Prostate gland (tissue), 2 donors: ENCODE measurements around the gene KHNYN. TPM values are rescaled to one million over a fixed set of nuclear protein-coding genes. Genes with fewer than 3 reads are reported as not detected.

Experiments
- DNase-seq: peaks from one replicate; pipeline ENCODE4 v3.0.0-alpha.2; 2019; ENCODE audit warnings: low spot score
- H3K27ac ChIP-seq, 2 donors: fragments of 200-600 bp; sonication (generic); 2 replicates each; pipeline ENCODE4 v1.5.1; 2017 to 2019
- H3K27me3 ChIP-seq: fragments of 200-600 bp; sonication (generic); replicated peaks from 2 replicates; pipeline ENCODE4 v1.5.1; 2019; ENCODE audit not compliant: insufficient read depth
- H3K36me3 ChIP-seq, 2 donors: fragments of 200-600 bp; sonication (generic); 1 replicate in 1 of 2; 2 replicates in 1 of 2; pipeline versions ENCODE4 v1.5.1 to v1.8.1; 2017 to 2019
- H3K4me1 ChIP-seq: fragments of 200-600 bp; sonication (generic); replicated peaks from 2 replicates; pipeline ENCODE4 v1.5.1; 2019
- H3K4me3 ChIP-seq, 2 donors: fragments of 200-600 bp; sonication (generic); 2 replicates each; pipeline ENCODE4 v1.5.1; 2017 to 2019
- H3K9me3 ChIP-seq: fragments of 200-600 bp; sonication (generic); 2 replicates; pipeline ENCODE4 v1.5.1; 2017
- POLR2A ChIP-seq: fragments of 450-650 bp; IDR thresholded peaks from one replicate; pipeline ENCODE4 v1.6.1; 2016; ENCODE audit warnings: antibody characterized with exemption, mild to moderate bottlenecking
- POLR2AphosphoS5 ChIP-seq: sonication (generic); formaldehyde crosslinking; IDR thresholded peaks from one replicate; pipeline ENCODE4 v1.6.1; 2017; ENCODE audit warnings: antibody characterized with exemption
- WGBS: methylation state at CpG from one replicate; pipeline ENCODE4 v1.1.5; 2018; 5-methylcytosine and 5-hydroxymethylcytosine counted together
- intact Hi-C: fragments of 100-400 bp; cut with DNase I; formaldehyde crosslinking; loops from one replicate; pipeline ENCODE4 v1.14.2; 2022
- total RNA-seq, 2 donors: library from RNA; depleted of rRNA; stranded (reverse); fragments of >200 nt; gene quantifications; one replicate each; pipeline ENCODE4 v1.1.0, GENCODE V29; 2016
- TF ChIP-seq, protein P1 (sequence below), 4 experiments: fragments of 200-600 bp in 2 of 4; fragments of 450-650 bp in 2 of 4; sonication (generic) in 2 of 4; IDR thresholded peaks; 1 replicate in 3 of 4; 2 replicates in 1 of 4; pipeline ENCODE4 v1.5.1; 2016 to 2019; ENCODE audit warnings: antibody characterized with exemption in 4 of 4, mild to moderate bottlenecking in 2 of 4, moderate library complexity in 2 of 4

KHNYN gene
- total RNA-seq, 2 donors from 2014 or later: 57.0 to 91.2 TPM

DNA sequence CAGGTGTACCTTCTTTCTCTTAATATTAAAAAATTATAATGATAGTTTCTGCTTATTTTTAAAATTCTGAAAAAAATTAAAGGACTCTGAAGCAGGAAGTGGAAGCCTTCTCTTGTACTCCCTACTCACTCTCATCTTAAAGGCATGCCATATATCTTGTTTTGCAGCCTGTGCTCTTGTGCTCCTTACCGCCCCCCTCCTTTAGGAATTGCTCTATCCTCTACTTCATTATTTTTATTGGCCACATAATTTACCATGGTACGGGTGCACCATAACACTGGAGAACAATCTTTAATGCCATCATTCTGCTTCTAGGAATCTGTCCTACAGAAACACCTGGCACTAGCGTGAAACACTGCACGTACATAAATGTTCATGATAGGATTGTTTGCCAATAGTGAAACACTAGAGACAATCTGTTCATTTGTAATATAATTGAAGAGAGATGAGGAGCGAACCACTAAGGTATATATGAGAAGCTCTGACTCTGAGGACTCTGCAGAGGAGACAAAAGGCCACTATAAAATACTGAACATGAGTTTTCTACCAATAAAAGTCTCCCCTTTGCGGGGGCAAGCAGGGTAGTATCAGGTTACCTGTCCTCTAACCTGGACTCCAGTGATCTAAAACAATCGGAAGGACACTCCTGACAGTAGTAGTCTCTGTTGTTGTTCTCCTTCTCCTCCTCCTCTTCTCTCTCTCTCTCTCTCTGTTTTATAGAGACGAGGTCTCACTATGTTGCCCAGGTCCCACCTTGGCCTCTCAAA lies 37.2 kb upstream of the KHNYN start:
- Histone ChIP-seq H3K27ac (peak overlapping the region in 1 of 2 donors; percentile 45), H3K4me3 (no peak overlapping the region), H3K36me3 (no peaks in the 10 kb centered on the region), H3K27me3 (no peaks in the 10 kb centered on the region), H3K9me3 (no peaks in the 10 kb centered on the region), H3K4me1 (no peaks in the 10 kb centered on the region)
- WGBS: 23% methylated on average over 8 of the region's 8 CpGs
- no peak for DNase-seq
- intact Hi-C loops: no loop called here
- TF ChIP-seq POLR2A (no peak), POLR2AphosphoS5 (no peak)
- TF ChIP-seq, protein P1, sequence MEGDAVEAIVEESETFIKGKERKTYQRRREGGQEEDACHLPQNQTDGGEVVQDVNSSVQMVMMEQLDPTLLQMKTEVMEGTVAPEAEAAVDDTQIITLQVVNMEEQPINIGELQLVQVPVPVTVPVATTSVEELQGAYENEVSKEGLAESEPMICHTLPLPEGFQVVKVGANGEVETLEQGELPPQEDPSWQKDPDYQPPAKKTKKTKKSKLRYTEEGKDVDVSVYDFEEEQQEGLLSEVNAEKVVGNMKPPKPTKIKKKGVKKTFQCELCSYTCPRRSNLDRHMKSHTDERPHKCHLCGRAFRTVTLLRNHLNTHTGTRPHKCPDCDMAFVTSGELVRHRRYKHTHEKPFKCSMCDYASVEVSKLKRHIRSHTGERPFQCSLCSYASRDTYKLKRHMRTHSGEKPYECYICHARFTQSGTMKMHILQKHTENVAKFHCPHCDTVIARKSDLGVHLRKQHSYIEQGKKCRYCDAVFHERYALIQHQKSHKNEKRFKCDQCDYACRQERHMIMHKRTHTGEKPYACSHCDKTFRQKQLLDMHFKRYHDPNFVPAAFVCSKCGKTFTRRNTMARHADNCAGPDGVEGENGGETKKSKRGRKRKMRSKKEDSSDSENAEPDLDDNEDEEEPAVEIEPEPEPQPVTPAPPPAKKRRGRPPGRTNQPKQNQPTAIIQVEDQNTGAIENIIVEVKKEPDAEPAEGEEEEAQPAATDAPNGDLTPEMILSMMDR (IDR thresholded peaks at IDR 0.05): peak in 1 of 4 experiments; percentile 36

DNA sequence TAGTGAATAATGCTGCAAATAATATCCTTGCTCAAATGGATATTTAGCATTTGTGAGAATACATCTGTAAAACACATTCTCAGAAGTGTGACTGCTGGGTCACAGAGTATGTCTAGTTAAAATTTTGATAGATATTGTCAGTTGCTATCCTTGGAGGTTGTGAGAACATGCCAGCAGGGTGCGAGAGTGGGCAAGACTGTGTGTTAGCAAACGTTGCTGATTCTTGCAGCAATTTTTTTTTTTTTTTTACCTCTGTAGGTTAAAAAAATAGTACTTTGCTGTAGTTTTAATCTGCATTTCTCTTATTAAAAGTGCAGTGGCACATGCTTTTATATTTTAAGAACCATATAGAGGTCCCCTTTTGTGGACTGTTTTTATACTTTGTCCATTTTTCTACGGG lies 35.5 kb upstream of the KHNYN start:
- no peak for DNase-seq
- 39% methylated on average over 3 of the region's 3 CpGs for WGBS
- Histone ChIP-seq H3K27me3 (no peaks in the 10 kb centered on the region), H3K9me3 (no peaks in the 10 kb centered on the region), H3K27ac (no peak overlapping the region), H3K36me3 (no peaks in the 10 kb centered on the region), H3K4me1 (no peaks in the 10 kb centered on the region), H3K4me3 (no peak overlapping the region)
- TF ChIP-seq POLR2AphosphoS5: no peak
- TF ChIP-seq, protein P1 (IDR thresholded peaks at IDR 0.05): no peak
- no peak for TF ChIP-seq POLR2A
- intact Hi-C loops: no loop called here

DNA sequence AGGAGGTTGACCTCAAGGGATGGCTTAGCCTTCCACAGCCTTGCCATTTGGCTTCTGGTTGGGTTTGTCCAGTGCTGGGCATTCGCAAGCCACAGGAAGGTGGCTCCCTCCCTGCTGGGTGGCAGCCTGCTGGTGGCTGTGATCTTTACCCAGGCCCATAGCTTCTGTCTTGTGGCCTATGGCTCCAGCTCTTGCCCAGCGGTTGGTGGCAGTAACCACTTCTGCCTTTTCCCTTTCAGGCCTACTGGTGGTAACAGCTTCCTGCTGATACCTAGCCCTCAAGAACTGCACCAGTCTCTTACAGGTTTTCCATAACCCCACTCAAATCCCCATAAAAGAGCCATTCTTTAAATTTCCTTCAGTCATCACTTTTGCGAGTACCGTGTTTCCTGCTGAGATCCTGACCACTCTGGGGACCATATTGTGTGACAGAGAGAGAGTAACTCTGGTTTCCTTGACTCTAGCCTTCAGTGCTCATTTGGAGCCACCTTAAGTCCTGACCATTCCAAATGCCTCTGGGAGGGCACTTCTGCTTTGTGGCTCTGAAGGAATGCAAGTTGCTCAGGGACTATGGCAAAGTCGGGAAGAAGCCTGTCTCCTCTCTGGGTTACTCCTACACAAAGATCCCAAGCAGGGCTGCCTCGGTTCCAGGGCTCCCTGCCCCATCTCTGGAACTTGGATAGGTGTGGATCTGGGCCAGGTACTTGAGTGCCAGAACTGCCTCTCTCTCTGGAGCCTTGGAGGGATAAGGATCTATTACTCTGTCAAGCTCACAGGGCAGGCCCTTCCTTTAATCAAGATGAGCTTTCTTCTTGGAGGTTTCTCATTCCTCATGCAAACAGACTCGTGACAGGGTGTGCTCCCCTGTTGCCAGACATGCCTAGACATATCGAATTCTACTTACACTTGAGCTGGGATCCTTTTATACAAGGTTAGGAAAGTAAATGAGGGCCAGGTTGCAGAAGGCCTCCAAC lies 33.9 kb upstream of the KHNYN start:
- Histone ChIP-seq H3K27me3 (no peaks in the 10 kb centered on the region), H3K4me3 (no peak overlapping the region), H3K4me1 (no peaks in the 10 kb centered on the region), H3K9me3 (no peaks in the 10 kb centered on the region), H3K27ac (peak overlapping the region; percentile 13 to 55), H3K36me3 (no peaks in the 10 kb centered on the region)
- DNase-seq: peak; percentile 78
- 40% methylated on average over 8 of the region's 8 CpGs for WGBS
- no peak for TF ChIP-seq POLR2A
- TF ChIP-seq POLR2AphosphoS5: peak; percentile 86
- intact Hi-C loops: no loop called here

DNA sequence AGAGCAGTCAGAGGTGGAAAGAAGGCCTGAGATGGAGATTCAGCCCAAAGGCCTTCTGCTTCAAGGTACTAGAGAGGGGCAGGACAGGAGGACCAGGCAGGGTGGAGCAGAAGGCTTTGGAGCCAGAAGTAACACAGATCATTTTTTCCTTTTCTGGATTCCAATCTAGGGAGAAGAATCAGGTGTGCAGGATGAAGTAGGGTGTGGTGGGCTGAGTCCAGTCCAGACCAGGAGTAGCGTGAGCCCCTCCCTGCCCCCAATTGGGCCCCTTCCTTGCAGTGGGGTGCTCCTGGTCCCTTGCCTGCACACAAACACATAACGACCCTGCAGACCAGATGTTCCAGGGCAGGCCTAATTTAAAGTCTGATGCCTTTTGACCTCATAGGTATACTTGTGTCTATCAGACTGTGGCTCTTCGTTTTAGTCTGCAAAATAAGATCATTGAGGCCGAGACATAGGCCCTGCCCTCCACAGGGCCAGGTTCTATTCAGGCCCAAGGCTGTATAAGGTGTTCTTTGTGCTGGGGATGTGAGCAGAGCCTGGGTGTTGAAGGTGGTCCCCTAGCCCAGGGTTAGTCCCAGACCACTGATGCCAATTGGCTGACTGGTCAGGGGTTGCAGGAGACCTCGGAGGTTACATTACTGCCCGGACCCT lies 32.0 kb upstream of the KHNYN start:
- H3K9me3 ChIP-seq: no peaks in the 10 kb centered on the region
- no peaks in the 10 kb centered on the region for H3K36me3 ChIP-seq
- peak overlapping the region; percentile 68 to 73 for H3K27ac ChIP-seq
- no peak overlapping the region for H3K4me3 ChIP-seq
- TF ChIP-seq POLR2A: no peak
- 45% methylated on average over 6 of the region's 6 CpGs for WGBS
- no peaks in the 10 kb centered on the region for H3K27me3 ChIP-seq
- DNase-seq: no peak
- intact Hi-C loops: no loop called here
- H3K4me1 ChIP-seq: no peaks in the 10 kb centered on the region

DNA sequence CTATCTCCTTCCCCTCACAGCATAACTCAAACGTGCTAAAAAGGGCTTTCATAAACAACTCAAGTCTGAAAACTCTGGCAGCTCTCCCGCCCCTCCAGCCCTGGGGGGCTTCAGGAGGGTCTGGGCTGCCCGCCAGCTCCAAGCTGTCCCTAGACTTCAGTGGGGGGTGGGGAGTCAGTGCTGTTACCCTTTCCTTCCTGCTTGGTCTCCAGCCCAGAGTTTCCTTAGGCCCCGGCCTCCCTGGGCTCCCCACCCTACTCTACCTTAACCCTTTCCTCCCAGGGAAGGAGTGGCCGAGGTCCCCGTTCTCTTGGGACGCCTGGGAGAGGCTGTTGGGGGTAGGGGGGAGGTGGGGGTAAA lies 31.5 kb upstream of the KHNYN start:
- Histone ChIP-seq H3K27me3 (no peaks in the 10 kb centered on the region), H3K9me3 (no peaks in the 10 kb centered on the region), H3K36me3 (no peaks in the 10 kb centered on the region), H3K4me1 (no peaks in the 10 kb centered on the region), H3K27ac (peak overlapping the region; percentile 68 to 73), H3K4me3 (peak overlapping the region; percentile 44 to 53)
- TF ChIP-seq, protein P1 (IDR thresholded peaks at IDR 0.05): no peak
- no peak for TF ChIP-seq POLR2A
- TF ChIP-seq POLR2AphosphoS5: no peak
- DNase-seq: no peak
- intact Hi-C loops: no loop called here
- WGBS: 5% methylated on average over 7 of the region's 7 CpGs
